K562 (cell line): ENCODE measurements around the gene SLTM. TPM values are rescaled to one million over a fixed set of nuclear protein-coding genes. Genes with fewer than 3 reads are reported as not detected.

Source experiments
- ATAC-seq: fragments of 200-7000 bp; cut with Tn5 transposase; 3 replicates; pipeline ENCODE4 v1.9.1; 2020; ENCODE audit warnings: moderate library complexity
- BruUV-seq: library from RNA; stranded (reverse); fragments of 400-500 nt; replicated peaks from 2 replicates; lab custom pipeline; 2021; lab: Mats Ljungman, UMichigan
- CTCF ChIA-PET: fragments of 300-600 bp; formaldehyde crosslinking; extraction: SDS; loops from one replicate; lab custom pipeline; 2021; ENCODE audit warnings: low intra/inter-chr PET ratio; lab: Yijun Ruan, JAX
- POLR2A ChIA-PET: fragments of 300-600, 350-650 bp; sonication (Branson Sonifier 250); formaldehyde crosslinking; extraction: SDS; loops from one replicate; lab custom pipeline; 2021; ENCODE audit warnings: antibody characterized with exemption, inconsistent platforms; lab: Yijun Ruan, JAX
- DNase-seq, 4 experiments: peaks; one replicate each; pipeline versions ENCODE4 v3.0.0 to v3.0.0-alpha.2; 2011 to 2018; ENCODE audit warnings: low spot score in 3 of 4, mixed read lengths in 3 of 4; ENCODE audit errors: extremely low read depth in 1 of 4
- FAIRE-seq: peaks from 2 replicates; lab custom pipeline; 2011; peaks lifted over from hg19 to GRCh38; lab: Jason Lieb, UNC
- H2AFZ ChIP-seq: 2 replicates; pipeline ENCODE4 v1.6.0; 2011; ENCODE audit warnings: low read depth, low read length, control low read depth, inconsistent platforms
- H3K27ac ChIP-seq: fragments of 200-600 bp; 3 replicates; pipeline ENCODE4 v1.8.0; 2011; ENCODE audit warnings: low read depth, mild to moderate bottlenecking, control low read depth, inconsistent platforms, low read length, moderate library complexity, mixed read lengths; ENCODE audit errors: extremely low read depth
- H3K27me3 ChIP-seq, 2 experiments: fragments of 300-600 bp in 1 of 2; 2 replicates in 1 of 2; 3 replicates in 1 of 2; pipeline versions ENCODE4 v1.6.0 to v1.8.0; 2011; ENCODE audit warnings: inconsistent platforms in 2 of 2, low read length in 2 of 2, mild to moderate bottlenecking in 1 of 2, mixed read lengths in 1 of 2, moderate library complexity in 1 of 2; ENCODE audit not compliant: control insufficient read depth in 2 of 2, insufficient read depth in 2 of 2
- H3K36me3 ChIP-seq: fragments of 300-600 bp; 3 replicates; pipeline ENCODE4 v1.8.0; 2011; ENCODE audit warnings: mild to moderate bottlenecking, low read length, inconsistent platforms; ENCODE audit not compliant: control insufficient read depth, insufficient read depth
- H3K4me1 ChIP-seq, 2 experiments: fragments of 200-600 bp in 1 of 2; replicated peaks in 1 of 2; 2 replicates in 1 of 2; 3 replicates in 1 of 2; pipeline versions ENCODE4 v1.5.1 to v1.8.0; 2011; ENCODE audit warnings: inconsistent platforms in 2 of 2, low read length in 2 of 2, mild to moderate bottlenecking in 1 of 2, mixed read lengths in 1 of 2, moderate library complexity in 1 of 2; ENCODE audit not compliant: control insufficient read depth in 2 of 2, insufficient read depth in 2 of 2
- H3K4me2 ChIP-seq: 2 replicates; pipeline ENCODE4 v1.6.1; 2011; ENCODE audit warnings: low read length, control low read depth, inconsistent platforms, mixed read lengths; ENCODE audit not compliant: insufficient read depth
- H3K4me3 ChIP-seq: fragments of 200-600 bp; sonication (generic), shearing (Covaris generic); 2 replicates; pipeline ENCODE4 v1.5.1; 2016; ENCODE audit warnings: control low read depth, inconsistent platforms
- H3K79me2 ChIP-seq: fragments of 200-600 bp; 3 replicates; pipeline ENCODE4 v1.8.0; 2011; ENCODE audit warnings: low read length, inconsistent platforms; ENCODE audit not compliant: control insufficient read depth, insufficient read depth
- H3K9ac ChIP-seq, 2 experiments: 2 replicates each; pipeline versions ENCODE4 v1.6.0 to v1.6.1; 2011; ENCODE audit warnings: low read depth in 2 of 2, low read length in 2 of 2, control low read depth in 1 of 2, inconsistent platforms in 1 of 2, mild to moderate bottlenecking in 1 of 2, mixed read lengths in 1 of 2; ENCODE audit not compliant: insufficient read depth in 1 of 2
- H3K9me1 ChIP-seq: one replicate; pipeline ENCODE4 v1.6.0; 2011; ENCODE audit warnings: inconsistent platforms, mild to moderate bottlenecking, low read length, moderate library complexity; ENCODE audit not compliant: control insufficient read depth, insufficient read depth
- H3K9me3 ChIP-seq: replicated peaks from 2 replicates; pipeline ENCODE4 v1.5.1; 2011; ENCODE audit warnings: low read depth, low read length, inconsistent platforms; ENCODE audit not compliant: control insufficient read depth, insufficient read depth
- H4K20me1 ChIP-seq: replicated peaks from 2 replicates; pipeline ENCODE4 v1.6.1; 2011; ENCODE audit warnings: low read length, inconsistent platforms, mixed read lengths; ENCODE audit not compliant: control insufficient read depth, insufficient read depth
- CREB3L1 ChIP-seq: fragments of 450-650 bp; IDR thresholded peaks from 2 replicates; pipeline ENCODE4 v1.6.1; 2014; ENCODE audit warnings: low read depth, mild to moderate bottlenecking, moderate library complexity, borderline replicate concordance
- TAF1 ChIP-seq: IDR thresholded peaks from 2 replicates; pipeline ENCODE4 v1.6.1; 2011; ENCODE audit warnings: mild to moderate bottlenecking, low read length, moderate library complexity; ENCODE audit not compliant: insufficient read depth, control insufficient read depth, severe bottlenecking; ENCODE audit errors: extremely low read depth
- ZNF655 ChIP-seq: fragments of 250-450 bp; sonication (Bioruptor Pico); IDR thresholded peaks from 2 replicates; pipeline ENCODE4 v1.5.0; 2021
- WGBS: fragments of 100-300 bp; shearing (Covaris generic); methylation state at CpG from one replicate; pipeline ENCODE4 v1.1.6; 2016; ENCODE audit warnings: low coverage, mixed read lengths; ENCODE audit not compliant: insufficient coverage; ENCODE audit errors: missing lambda C conversion rate; 5-methylcytosine and 5-hydroxymethylcytosine counted together
- in situ Hi-C: fragments of 300-500 bp; cut with MboI; formaldehyde crosslinking; loops from 4 replicates; pipeline ENCODE4 v1.15.0; 2018; ENCODE audit warnings: inconsistent platforms, mixed read lengths
- intact Hi-C: fragments of 100-400 bp; cut with micrococcal nuclease; formaldehyde crosslinking; loops from 2 replicates; pipeline ENCODE4 v1.14.2; 2022
- polyA plus RNA-seq, 8 experiments: library from polyadenylated mRNA; depleted of rRNA in 4 of 8; stranded (reverse) in 5 of 8; unstranded in 3 of 8; fragments of >200 nt; fragmentation: Nextera tagmentation in 2 of 8; fragmentation: Illumina TruSeq in 1 of 8; extraction: Ambion mirVana in 2 of 8; extraction: Trizol in 1 of 8; gene quantifications; 2 replicates each; pipeline versions ENCODE4 v1.2.1 to v1.2.3, GENCODE V29; 2011 to 2014; ENCODE audit warnings: inconsistent platforms in 1 of 8, missing spikeins in 1 of 8
- total RNA-seq, 7 experiments: library from RNA; depleted of rRNA in 6 of 7; stranded (reverse); fragments of >200 nt in 6 of 7; fragmentation: Illumina TruSeq in 2 of 7; extraction: Trizol in 2 of 7; gene quantifications; 2 replicates each; pipeline versions ENCODE4 v1.2.1 to v1.2.3, GENCODE V29; 2011 to 2021; ENCODE audit warnings: low replicate concordance in 1 of 7
- TF ChIP-seq, protein P1 (sequence below): fragments of 250-450 bp; sonication (Bioruptor Pico); IDR thresholded peaks from 2 replicates; pipeline ENCODE4 v1.8.0; 2022; ENCODE audit warnings: moderate library complexity, mild to moderate bottlenecking, inconsistent platforms

Gene SLTM
- total and polyA plus RNA-seq, 9 of the 15 experiments (the other 6 are each of a cell fraction or from before 2014, with no cell fraction given): 39.5 to 163 (median 102) TPM

- CTCF ChIA-PET: no interaction called here
- no peak overlapping the region for H3K4me2 ChIP-seq
- 88% methylated on average over 1 of the region's 1 CpG for WGBS
- H3K4me3 ChIP-seq: no peak overlapping the region
- H3K9me3 ChIP-seq: no peaks in the 10 kb centered on the region
- ATAC-seq: no peak
- DNase-seq: no peak
- no peak overlapping the region for H3K27ac ChIP-seq
- in situ Hi-C loops: no loop called here
- H3K4me1 ChIP-seq: no peaks in the 10 kb centered on the region
- peaks cover 86% of the 10 kb centered on the region for H3K36me3 ChIP-seq
- no peaks in the 10 kb centered on the region for H3K9me1 ChIP-seq
- BruUV-seq: no TSS peak
- H3K27me3 ChIP-seq: no peaks in the 10 kb centered on the region
- H2AFZ ChIP-seq: no peak overlapping the region
- H3K9ac ChIP-seq: no peak overlapping the region
- peaks cover 6% of the 10 kb centered on the region; the same call in 1 of the 3 replicates for H3K79me2 ChIP-seq
- H4K20me1 ChIP-seq: no peaks in the 10 kb centered on the region
- intact Hi-C loops: no loop called here
- TF ChIP-seq ZNF655 (CRISPR knock-in tag) (no peak), TAF1 (no peak), CREB3L1 (no peak)
- TF ChIP-seq, protein P1, sequence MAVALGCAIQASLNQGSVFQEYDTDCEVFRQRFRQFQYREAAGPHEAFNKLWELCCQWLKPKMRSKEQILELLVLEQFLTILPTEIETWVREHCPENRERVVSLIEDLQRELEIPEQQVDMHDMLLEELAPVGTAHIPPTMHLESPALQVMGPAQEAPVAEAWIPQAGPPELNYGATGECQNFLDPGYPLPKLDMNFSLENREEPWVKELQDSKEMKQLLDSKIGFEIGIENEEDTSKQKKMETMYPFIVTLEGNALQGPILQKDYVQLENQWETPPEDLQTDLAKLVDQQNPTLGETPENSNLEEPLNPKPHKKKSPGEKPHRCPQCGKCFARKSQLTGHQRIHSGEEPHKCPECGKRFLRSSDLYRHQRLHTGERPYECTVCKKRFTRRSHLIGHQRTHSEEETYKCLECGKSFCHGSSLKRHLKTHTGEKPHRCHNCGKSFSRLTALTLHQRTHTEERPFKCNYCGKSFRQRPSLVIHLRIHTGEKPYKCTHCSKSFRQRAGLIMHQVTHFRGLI: no peak
- TF ChIP-seq, all 486 proteins: peak for 0
- FAIRE-seq: no peak
- POLR2A ChIA-PET: interaction anchor here (0.9 kb wide), 1 partner anchor 25 kb away, joined by 3 read pairs; no protein-coding TSS in a partner anchor
Measured at GRCh38 chr15:58898150-58898680, 35.3 kb downstream of the SLTM start.
